ENCODE results near the gene PIK3IP1.

PIK3IP1 gene

DNA sequence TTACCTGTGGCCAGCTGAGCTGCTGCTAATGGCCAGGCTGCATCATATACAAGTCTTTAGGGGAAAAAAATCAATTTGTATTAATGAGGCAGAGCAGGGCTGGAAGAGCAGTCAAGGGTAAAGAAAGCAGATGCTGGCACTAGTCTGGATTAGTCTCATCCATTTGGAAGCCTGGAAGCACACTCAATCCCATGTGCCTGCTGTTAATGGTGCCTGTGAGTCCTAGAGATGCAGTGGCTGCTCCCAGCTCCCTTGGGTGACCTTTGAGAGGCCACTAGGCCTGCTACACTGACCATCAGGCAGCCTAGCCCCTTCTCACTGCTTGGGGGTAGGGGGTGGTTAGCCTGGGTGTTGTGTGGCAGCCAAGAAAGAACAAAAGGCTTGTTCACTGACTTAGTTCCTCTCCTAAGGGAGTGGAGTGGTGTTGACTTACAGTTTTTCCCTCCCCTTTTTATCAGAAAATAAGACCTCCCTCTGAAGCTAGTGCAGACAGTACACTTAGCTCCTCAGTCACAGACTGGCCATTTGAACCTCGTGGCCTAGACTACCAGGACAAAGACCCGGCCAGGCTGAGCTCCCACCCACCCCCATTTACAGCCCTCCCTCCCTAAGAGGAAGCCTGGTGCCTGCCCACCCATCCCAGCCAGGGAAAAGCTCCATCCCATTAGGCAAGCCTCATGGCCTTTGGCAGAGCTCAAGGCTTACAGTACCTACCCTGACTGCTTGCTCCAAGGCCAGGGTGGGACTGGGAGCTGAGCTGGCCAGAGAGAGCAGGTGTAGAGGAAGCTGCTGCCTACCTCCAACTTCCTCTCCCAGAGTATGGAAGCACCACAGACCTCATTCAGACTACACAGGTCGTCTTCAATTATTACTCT is 7.8 kb downstream of the PIK3IP1 start:
- peak; percentile 41 for DNase-seq (ENCODE audit: insufficient read length, low spot score)
- no peak for FAIRE-seq
- no peak for TF ChIP-seq CTCF (IDR thresholded peaks at IDR 0.05; ENCODE audit: insufficient read depth, missing control alignments)

GRCh38 chr22:31282748-31283468 is 9.4 kb downstream of the PIK3IP1 start:
- no peak for FAIRE-seq

GRCh38 chr22:31281733-31282132 is 10.6 kb downstream of the PIK3IP1 start:
- FAIRE-seq (no peak), DNase-seq (ENCODE audit: insufficient read length, low spot score) (no peak)
- TF ChIP-seq CTCF (IDR thresholded peaks at IDR 0.05; ENCODE audit: insufficient read depth, missing control alignments): no peak

More at GRCh38 chr22:31282748-31283468, 9.4 kb downstream of the PIK3IP1 start:
- DNase-seq (ENCODE audit: insufficient read length, low spot score): no peak
- no peak for TF ChIP-seq CTCF (IDR thresholded peaks at IDR 0.05; ENCODE audit: insufficient read depth, missing control alignments)

- FAIRE-seq: no peak
These were observed 12.3 kb downstream of the PIK3IP1 start for GRCh38 chr22:31279821-31280505.

DNA sequence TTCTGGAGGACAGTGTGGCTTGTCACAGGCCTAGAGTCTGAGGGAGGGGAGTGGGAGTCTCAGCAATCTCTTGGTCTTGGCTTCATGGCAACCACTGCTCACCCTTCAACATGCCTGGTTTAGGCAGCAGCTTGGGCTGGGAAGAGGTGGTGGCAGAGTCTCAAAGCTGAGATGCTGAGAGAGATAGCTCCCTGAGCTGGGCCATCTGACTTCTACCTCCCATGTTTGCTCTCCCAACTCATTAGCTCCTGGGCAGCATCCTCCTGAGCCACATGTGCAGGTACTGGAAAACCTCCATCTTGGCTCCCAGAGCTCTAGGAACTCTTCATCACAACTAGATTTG is 13.0 kb downstream of the PIK3IP1 start:
- no peak for TF ChIP-seq CTCF (IDR thresholded peaks at IDR 0.05; ENCODE audit: insufficient read depth, missing control alignments)
- DNase-seq (ENCODE audit: insufficient read length, low spot score) (no peak), FAIRE-seq (no peak)

More at GRCh38 chr22:31279821-31280505, 12.3 kb downstream of the PIK3IP1 start:
- DNase-seq (ENCODE audit: insufficient read length, low spot score): no peak
- no peak for TF ChIP-seq CTCF (IDR thresholded peaks at IDR 0.05; ENCODE audit: insufficient read depth, missing control alignments)

GRCh38 chr22:31278626-31279326 is 13.5 kb downstream of the PIK3IP1 start:
- no peak for FAIRE-seq
- TF ChIP-seq CTCF (IDR thresholded peaks at IDR 0.05; ENCODE audit: insufficient read depth, missing control alignments): no peak
- DNase-seq (ENCODE audit: insufficient read length, low spot score): no peak
